ENCODE data around the gene SEC14L5.

- TF ChIP-seq POLR2A (IDR thresholded peaks at IDR 0.05) (no peak), CTCF (IDR thresholded peaks at IDR 0.05) (no peak)
Observed at GRCh38 chr16:4925293-4925607, 32.9 kb upstream of the SEC14L5 start.

Measured in prostate gland (tissue), 2 donors.